Limb (tissue), 2 donors: ENCODE measurements around the gene AUNIP.
"Not testable (repeated sequence)": the region's sequence is repeated elsewhere in the genome, so short reads cannot be mapped to it uniquely, and the experiment has no call there.

Experiments used
- DNase-seq, 2 donors: peaks; one replicate each; pipeline ENCODE4 v3.0.0-alpha.2; 2016; ENCODE audit errors: extremely low spot score in 2 of 2

The AUNIP gene

DNA sequence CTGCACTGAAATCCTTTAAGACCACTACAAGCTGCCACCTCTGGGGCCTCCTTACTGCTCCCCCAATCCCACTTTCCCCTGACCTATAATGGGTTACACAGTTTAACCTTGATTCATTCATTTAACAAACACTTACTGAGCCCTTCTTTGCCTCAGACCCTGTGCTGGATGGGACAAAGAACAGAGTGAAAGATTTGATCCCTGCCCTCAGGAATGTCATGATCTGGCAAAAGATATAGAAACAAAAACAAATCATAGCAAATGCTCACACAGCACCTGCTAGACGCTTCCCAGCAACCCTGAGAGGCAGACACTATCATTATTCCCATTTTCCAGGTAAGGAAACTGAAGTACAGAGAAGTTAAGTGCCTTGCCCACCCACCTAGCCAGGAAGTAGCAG lies 7.0 kb upstream of the AUNIP start:
- DNase-seq, result no peak

DNA sequence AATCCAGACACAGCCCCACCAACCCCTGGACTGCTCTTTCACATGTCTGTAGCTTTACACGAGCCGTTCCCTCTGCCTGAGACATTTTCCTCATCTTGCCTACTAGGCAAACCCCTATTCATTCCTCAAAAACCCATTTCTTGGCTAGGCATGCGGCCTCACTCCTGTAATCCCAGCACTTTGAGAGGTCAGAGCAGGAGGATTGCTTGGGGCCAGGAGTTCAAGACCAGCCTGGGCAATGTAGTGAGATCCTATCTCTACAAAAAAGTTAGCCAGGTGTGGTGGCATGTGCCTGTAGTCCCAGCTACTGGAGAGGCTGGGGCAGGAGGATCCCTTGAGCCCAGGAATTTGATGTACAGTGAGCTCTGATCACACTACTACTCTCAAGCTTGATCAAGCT lies 5.2 kb upstream of the AUNIP start:
- no peak for DNase-seq

- DNase-seq, result no peak
These were observed 4.4 kb upstream of the AUNIP start for GRCh38 chr1:25863486-25864262.

GRCh38 chr1:25862785-25863485 lies 3.7 kb upstream of the AUNIP start:
- no peak for DNase-seq

DNA sequence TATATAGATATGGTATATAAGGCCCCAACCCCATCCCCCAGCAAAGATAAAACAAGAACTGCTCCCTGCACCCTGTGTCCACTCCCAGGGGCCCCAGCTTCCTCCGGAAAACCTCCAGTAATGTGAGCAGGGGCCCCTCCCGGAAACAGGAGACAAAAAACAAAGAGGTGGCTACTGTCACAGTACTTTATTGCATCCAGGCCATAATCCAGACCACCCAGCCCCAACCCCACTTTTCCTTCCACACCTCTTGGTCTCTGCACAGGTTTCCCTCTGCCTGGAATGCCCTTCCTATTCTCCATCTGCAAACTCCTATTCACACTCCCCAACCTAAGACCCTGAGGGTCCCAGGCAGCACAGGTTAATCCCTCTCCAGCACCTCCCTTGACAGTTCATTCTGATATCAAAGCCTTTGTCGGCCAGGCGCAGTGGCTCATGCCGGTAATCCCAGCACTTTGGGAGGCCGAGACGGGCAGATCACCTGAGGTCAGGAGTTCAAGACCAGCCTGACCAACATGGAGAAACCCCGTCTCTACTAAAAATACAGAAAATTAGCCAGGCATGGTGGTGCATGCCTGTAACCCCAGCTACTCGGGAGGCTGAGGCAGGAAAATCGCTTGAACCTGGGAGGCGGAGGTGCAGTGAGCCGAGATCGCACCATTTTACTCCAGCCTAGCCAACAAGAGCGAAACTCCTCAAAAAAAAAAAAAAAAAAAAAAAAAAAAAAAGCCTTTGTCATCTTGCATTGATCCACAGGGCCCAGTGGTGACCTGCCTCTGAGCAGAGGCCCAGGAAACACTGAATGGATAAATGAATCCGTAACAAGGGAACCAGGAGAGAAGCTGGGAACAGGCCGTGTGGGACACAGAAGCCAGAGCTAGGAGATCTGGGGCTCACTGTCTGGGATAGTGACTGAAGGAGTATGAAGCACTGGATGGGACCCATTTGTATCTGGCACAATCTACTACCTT lies 2.3 kb upstream of the AUNIP start:
- no peak for DNase-seq

DNA sequence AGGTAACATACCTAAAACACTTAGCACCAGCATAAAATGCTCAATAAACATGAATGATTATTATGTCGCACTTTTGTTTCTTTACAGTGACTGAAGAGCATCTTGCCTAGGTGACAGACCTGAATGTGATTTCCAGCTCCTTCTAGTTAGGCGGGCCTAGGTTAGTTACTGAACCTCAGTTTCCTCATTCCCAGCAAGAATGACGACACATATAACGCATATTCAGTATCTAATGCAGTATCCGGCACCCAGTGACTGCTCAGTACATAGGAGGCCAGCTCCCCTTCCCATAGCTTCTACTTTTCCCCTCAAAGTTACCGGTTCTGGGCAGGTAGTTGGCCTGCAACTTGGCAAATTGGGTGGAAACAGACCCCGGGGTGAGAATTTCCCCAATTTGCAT lies 763 bp downstream of the AUNIP start:
- DNase-seq, result no peak

DNA sequence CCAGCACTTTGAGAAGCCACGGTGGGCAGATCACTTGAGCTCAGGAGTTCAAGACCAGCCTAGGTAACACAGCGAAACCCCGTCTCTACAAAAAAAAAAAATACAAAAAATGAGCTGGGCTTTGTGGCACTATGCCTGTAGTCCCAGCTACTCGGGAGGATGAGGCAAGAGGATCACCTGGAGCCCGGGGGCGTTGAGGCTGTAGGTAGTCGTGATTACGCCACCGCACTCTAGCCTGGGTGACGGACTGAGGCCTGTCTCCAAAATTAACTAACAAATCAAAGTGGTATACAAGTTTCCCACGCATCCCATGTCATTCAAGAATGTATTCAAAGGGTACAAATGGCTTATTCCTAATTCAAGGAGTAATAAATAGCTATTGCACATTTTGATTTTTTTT lies 2.4 kb downstream of the AUNIP start:
- DNase-seq, result no peak

- DNase-seq, result no peak
These were observed 4.7 kb downstream of the AUNIP start for GRCh38 chr1:25854554-25854953.

DNA sequence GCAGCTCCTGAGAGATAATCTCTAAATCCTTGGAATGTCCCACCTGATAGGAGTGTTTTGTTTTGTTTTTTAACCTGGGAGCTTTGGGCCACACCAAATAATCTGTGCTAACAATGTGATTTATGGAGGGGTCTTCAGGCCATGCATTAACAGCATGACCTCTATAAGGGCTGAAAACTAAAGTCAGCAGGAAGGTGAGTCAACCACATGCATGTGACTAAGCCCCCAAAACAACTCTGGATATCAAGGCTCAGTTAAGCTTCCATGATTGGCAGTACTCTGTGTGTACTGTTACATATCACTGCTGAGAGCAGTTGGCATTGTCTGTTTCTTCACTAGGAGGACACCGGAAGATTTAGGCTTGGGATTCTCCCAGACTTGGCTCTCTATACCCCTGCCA lies 10.7 kb downstream of the AUNIP start:
- DNase-seq, result no peak

DNA sequence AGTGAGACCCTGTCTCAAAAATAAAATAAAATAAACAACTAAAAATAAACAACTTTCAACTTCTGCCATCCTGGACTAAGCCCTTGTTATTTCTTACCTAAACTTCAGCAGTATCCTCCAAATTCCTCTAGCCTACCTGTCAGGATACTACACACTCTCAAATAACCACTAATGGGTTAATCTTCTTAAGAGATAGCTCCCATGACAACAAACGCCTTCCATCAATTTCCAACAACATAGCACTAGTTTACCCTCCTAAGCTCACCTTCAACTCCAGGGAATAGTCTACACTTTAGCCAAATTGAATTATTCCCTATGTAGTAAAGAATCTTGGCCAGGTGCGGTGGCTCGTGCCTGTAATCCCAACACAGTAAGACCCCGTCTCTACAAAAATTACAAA lies 11.3 kb downstream of the AUNIP start:
- no peak for DNase-seq

DNA sequence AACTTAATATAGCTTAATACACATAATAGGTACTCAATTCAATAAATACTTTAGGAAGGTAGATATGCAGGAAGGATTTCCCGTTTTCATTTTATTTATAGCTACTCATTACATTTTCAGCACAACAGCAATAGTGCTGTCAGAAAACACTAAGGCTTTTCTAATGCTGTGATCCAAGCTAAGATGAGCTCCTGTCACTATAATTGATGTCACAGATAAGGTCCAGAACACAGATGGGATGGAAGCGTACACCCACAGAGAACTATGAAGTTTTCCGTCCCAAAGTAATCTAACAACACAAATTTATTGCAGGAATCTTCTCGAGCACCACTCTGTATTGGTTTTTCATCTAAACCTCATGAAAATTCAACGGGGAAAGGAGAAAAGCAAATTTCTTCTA lies 13.6 kb downstream of the AUNIP start:
- DNase-seq, result no peak

GRCh38 chr1:25844536-25845337 lies 14.5 kb downstream of the AUNIP start:
- DNase-seq, result no peak

GRCh38 chr1:25843483-25843882 lies 15.8 kb downstream of the AUNIP start:
- DNase-seq, result no peak

DNA sequence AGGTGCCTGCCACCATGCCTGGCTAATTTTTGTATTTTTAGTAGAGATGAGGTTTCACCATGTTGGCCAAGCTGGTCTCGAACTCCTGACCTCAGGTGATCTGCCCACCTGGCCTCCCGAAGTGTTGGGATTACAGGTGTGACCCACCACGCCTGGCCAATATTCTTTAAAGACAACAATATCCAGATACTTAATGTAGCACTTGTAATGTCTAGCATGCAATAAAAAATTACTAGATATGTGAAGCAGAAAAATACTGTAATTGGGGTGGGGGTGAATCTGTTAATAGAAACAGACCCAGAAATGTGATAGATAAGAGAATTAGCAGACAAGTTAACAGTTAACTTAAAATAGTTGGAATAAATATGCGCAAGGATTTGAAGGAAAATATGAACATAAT lies 19.4 kb downstream of the AUNIP start:
- not testable (repeated sequence) for DNase-seq

- no peak for DNase-seq
These were observed 21.9 kb downstream of the AUNIP start for GRCh38 chr1:25837262-25837875.

- DNase-seq, result no peak
These were observed 22.6 kb downstream of the AUNIP start for GRCh38 chr1:25836695-25837094.

DNA sequence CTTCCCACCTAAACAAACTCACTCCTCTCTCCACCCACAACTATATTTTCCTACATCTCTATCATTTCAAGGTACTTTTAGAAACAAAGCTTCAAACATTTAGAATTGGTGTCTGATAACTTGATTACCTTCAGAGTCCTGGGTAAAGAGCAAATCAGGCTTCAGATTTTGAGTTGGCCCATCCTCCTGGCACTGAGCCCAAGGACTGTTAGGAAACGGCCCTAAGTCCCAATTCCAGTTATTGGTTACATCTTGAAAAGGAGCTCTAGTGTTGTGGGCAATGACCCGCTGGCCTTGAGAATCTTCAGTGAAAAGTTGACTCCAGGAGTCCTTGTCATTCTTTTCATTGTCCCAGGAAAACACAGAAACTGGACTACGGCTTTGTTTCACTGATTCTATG lies 24.4 kb downstream of the AUNIP start:
- no peak for DNase-seq

GRCh38 chr1:25833158-25833557 lies 26.1 kb downstream of the AUNIP start:
- no peak for DNase-seq

DNA sequence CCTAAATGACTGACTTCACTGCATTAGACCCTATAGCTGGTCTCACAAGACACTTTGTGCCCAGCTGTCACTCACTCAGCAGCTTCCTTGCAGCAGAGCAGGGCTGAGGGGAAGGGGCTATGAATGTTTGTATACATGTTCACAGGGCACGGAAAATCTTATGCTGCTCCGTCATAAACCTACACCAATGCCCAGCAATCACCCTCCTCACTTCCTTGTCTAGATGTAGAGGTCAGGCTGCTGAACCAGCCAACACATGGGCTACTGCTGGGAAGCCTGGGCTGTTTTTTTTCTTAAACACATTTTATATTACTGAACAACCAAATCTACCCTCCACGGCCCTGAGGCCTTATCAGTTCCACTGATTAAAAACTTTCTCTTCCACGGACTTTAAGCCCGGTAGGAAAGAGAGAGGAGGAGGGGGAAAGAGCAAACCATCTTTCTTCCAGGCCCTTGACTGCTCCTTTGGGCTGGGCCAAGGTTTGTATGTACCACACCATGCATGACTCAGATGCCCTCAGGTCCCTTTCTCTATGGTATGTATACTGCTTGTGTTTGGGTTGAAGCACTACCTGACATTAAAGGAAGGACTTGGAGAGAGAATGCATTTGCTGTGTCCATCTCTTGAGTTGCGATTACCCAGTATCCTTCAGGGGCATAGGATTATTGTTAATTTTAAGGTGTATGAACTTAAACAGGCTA lies 26.8 kb downstream of the AUNIP start:
- no peak for DNase-seq

DNA sequence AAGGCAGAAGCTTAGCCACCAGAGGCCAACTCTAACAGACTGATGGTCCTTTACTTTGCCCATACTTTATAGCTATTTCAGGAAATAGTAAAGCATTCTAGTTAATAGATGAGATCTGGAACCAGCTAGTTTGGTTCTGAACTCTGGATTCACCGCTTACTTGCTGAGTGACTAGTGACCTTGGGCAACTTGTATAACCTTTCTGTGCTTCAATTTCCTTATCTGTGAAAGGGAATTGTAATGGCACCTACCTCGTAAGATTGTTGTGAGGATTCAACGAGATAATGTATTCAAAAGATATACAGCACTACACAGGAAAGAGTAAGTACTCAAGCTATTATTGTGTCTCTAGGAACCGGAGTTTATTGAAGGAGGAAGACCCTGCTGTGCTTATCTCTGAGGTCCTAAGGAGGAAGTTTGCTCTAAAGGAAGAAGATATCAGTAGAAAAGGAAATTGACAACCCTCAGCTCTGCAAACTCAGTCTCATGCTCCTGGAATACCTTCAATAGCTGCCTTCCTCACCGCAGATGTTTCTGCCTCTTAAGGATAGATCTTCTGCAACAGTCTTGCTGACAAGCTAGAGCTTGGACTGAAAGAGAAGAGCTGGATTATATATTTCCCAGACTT lies 27.6 kb downstream of the AUNIP start:
- DNase-seq, result no peak
